ENCODE data around the gene SLC12A3.
"Not testable (repeated sequence)": the region's sequence is repeated elsewhere in the genome, so short reads cannot be mapped to it uniquely, and the experiment has no call there.

SLC12A3 gene

GRCh38 chr16:56923481-56924091 is 58.6 kb downstream of the SLC12A3 start:
- no peak for DNase-seq

- DNase-seq = no peak
Measured at GRCh38 chr16:56927471-56927870, 62.5 kb downstream of the SLC12A3 start.

GRCh38 chr16:56929639-56930038 is 64.6 kb downstream of the SLC12A3 start:
- DNase-seq = no peak

DNA sequence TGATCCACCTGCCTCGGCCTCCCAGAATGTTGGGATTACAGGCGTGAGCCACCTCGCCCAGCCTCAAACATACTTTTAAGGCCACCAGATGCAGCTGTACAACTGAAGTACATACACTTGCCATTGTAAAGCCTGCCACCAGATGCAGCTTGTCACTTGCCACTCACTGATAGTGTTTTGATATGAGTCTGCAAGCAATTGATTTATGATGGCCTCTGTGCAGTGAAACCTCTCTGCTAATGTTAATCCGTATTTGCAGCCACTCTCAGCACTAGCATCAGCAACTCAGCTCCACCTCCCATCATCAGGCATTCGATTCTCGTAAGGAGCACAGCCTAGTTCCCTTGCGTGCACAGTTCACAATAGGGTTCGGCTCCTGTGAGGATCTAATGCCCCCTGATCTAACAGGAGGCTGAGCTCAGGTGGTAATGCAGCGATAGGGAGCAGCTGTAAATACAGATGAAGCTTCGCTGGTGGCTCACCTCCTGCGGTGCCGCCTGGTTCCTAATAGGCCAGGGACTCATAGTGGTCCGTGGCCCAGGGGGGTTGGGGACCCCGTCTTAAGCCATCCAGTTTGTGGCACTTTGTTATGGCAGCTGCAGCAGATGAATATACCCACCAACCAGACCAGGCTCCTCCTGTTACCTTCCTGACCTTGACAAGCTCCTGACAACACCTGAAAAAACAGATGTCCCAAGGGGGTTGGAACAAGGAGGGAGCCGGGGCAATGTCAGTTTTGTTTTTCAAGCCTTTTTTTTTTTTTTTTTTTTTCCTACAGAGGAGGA is 65.7 kb downstream of the SLC12A3 start:
- no peak for DNase-seq

DNA sequence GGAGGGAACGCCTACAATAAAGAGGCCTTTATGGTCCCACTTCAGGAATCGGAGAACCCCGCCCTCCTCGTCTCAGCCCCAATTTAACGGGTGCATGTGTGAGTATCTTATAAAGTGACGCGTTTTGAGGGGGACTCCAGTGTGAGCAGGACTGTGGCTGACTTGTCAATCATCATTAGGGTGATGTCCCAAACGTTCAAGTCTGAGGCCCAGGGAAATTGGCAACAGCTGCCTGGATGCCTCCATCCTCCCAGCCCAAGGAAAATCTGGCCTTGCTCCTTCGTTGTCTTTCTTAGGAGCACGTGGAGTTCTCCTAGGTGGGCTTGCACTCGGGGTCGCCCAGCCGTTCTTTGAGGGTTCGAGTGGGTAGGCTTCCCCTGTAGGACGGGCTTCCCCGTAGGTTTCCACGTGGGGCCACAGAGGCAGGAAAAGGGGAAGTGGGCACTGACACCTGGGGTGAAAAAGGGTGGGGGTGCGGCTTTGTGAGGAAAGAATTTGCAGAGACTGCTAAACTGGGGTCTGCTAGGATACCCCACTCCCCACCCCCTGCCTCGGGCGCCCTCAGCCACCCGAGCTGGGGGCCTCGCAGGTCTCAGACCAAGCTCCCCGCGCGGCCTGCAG is 66.4 kb downstream of the SLC12A3 start:
- DNase-seq = no peak

GRCh38 chr16:56931892-56932720 is 67.1 kb downstream of the SLC12A3 start, which contains the start of gene HERPUD1:
HERPUD1 (plus strand) TSS chr16:56932142; CDS start chr16:56932245, 103 bp downstream.
- peak; percentile 98 for DNase-seq

- peak; percentile 65 for DNase-seq
Measured at GRCh38 chr16:56932721-56933619, 68.0 kb downstream of the SLC12A3 start.

DNA sequence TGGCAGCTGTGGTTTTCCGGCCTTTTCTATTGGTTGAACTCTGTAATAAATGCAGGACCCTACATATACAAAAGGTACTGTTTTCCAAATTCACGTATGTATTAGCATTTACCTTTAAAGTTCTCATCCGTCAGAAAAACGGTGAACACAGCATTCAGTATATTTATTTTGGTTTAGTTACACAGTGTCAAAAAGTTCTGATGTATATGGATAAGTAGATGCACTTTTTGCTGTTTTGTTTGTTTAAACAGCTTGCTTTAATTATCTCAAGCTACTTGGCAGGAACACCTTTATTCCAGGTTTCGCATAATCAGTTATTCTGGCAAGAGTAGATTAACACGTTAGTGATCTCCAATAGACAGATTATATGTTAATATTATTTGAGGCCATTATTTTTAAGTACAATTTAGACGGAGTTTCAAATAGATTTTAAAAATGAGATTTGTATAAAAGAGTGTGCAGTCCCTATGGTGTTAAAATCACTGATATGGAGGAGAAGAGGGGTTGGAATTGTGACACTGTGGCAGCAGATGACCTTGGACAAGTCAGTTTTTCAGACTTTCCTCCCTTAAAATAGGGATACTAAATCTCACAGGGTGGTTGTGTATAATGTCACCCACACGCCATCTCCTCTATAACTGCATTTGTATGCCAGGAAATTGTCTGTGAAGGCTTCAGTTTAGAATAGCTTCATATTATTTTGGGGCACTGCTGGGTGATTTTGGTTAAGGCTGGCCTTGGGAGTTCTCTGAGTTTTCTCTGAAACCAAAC is 69.0 kb downstream of the SLC12A3 start:
- DNase-seq = no peak

- DNase-seq = not testable (repeated sequence)
Measured at GRCh38 chr16:56934599-56935145, 69.7 kb downstream of the SLC12A3 start.

GRCh38 chr16:56935201-56935600 is 70.2 kb downstream of the SLC12A3 start:
- DNase-seq = no peak

- no peak for DNase-seq
Measured at GRCh38 chr16:56936491-56936890, 71.5 kb downstream of the SLC12A3 start.

DNA sequence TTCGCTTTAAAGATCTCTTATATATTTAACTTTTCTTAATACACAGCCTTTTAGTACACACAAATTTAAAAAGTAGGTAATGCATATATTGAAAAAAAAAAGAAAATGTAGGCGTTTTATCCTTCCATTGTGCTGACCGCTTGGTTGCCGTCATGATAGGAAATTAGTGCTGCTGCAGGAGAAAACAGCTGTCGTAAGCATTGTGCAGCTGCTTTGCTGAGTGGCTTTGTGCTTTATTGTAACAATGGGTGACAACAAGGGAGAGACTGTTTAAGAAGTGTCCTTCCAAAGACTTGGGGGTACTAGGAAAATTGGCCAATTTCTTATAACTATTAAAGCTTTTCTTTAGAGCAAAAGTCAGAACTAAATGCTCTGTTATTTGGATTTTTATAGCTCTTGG is 71.9 kb downstream of the SLC12A3 start:
- DNase-seq = no peak

GRCh38 chr16:56938664-56939513 is 73.9 kb downstream of the SLC12A3 start:
- DNase-seq = no peak

GRCh38 chr16:56939801-56940200 is 74.8 kb downstream of the SLC12A3 start:
- no peak for DNase-seq

DNA sequence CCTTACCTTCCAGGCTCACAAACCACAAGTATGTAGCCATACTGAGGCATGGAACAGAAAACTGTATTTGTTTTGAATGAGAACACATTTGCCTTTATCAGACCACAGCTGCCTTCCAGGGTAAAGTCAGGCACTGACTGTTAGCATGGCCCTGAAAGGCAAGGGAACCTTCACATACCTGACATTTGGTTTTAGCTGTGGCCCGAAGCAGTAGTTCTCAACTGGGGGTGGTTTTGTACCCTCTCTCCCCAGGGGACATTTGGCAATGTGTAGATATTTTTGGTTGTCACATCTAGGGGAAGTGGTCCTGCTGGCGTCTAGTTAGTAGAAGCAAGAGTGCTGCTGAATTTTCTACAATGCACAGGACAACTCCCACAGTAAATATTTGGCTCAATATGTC is 76.1 kb downstream of the SLC12A3 start:
- no peak for DNase-seq

GRCh38 chr16:56941856-56942331 is 76.9 kb downstream of the SLC12A3 start:
- no peak for DNase-seq

DNA sequence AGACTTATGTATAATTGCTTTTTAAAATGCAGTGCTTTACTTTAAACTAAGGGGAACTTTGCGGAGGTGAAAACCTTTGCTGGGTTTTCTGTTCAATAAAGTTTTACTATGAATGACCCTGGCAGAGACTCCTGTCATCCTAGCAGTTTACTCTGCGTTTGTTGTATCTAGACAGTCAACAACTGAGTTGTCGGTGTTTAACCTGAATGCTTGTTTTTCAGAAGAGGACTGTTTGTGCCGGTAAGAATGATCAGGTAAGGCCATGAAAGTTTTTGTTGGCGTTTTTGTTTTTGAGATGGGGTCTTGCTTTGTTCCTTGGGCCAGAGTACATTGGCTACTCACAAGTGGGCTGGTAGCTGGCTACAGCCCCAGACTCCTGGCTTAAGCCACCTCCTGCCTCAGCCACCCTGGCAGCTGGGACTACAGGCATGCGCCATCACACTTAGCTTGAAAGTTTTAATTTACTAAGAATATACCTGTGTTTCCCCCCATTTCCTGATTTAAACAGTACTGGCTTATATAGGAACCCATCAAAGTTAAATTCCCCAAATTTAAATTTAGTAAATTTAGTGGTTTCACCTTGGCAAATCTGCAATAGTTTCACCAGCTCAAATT is 78.9 kb downstream of the SLC12A3 start:
- no peak for DNase-seq

- DNase-seq = no peak
Measured at GRCh38 chr16:56944954-56945839, 80.2 kb downstream of the SLC12A3 start.
